T-cell (primary cell): ENCODE measurements around the gene KAZN. TPM values are rescaled to one million over a fixed set of nuclear protein-coding genes. Genes with fewer than 3 reads are reported as not detected.

Experiments
- ATAC-seq, 4 experiments: fragments of 200-7000 bp in 3 of 4; fragments of 150-1000 bp in 1 of 4; cut with Tn5 transposase; replicated peaks in 1 of 4; 1 replicate in 3 of 4; 2 replicates in 1 of 4; pipeline ENCODE4 v1.10.0; 2021; ENCODE audit warnings: moderate library complexity in 3 of 4, mild to moderate bottlenecking in 2 of 4, moderate number of reproducible peaks in 1 of 4
- CTCF ChIA-PET, 2 donors: fragments of 300-600 bp; sonication (Branson Sonifier 250); formaldehyde crosslinking; loops; one replicate each; lab custom pipeline; 2022; ENCODE audit warnings: antibody characterized with exemption in 2 of 2; lab: Charles Lee
- POLR2A ChIA-PET, 2 donors: fragments of 300-600 bp; sonication (Branson Sonifier 250); formaldehyde crosslinking; loops; one replicate each; lab custom pipeline; 2022; ENCODE audit warnings: antibody characterized with exemption in 2 of 2; lab: Charles Lee
- DNase-seq, 35 experiments: peaks; one replicate each; pipeline versions ENCODE4 v3.0.0 to v3.0.0-alpha.2; 2013 to 2023
- H3K27ac ChIP-seq: one replicate; pipeline ENCODE4 v1.5.1; 2013; ENCODE audit warnings: low read length
- H3K27me3 ChIP-seq, 2 experiments: replicated peaks in 1 of 2; 1 replicate in 1 of 2; 2 replicates in 1 of 2; pipeline versions ENCODE4 v1.6.1 to v1.7.0; 2013; ENCODE audit warnings: low read length in 1 of 2, mixed read lengths in 1 of 2; ENCODE audit not compliant: control insufficient read depth in 2 of 2, insufficient read depth in 2 of 2; ENCODE audit errors: extremely low read depth in 1 of 2
- H3K36me3 ChIP-seq, 2 donors: 1 replicate in 1 of 2; 2 replicates in 1 of 2; pipeline versions ENCODE4 v1.6.1 to v1.7.0; 2013; ENCODE audit warnings: low read length in 1 of 2; ENCODE audit not compliant: control insufficient read depth in 2 of 2, insufficient read depth in 1 of 2; ENCODE audit errors: extremely low read depth in 1 of 2
- H3K4me1 ChIP-seq, 2 experiments: 1 replicate in 1 of 2; 2 replicates in 1 of 2; pipeline versions ENCODE4 v1.6.1 to v1.7.0; 2013; ENCODE audit warnings: low read length in 2 of 2, mixed read lengths in 1 of 2; ENCODE audit not compliant: insufficient read depth in 2 of 2, control insufficient read depth in 1 of 2; ENCODE audit errors: extremely low read depth in 1 of 2
- H3K4me3 ChIP-seq, 2 donors: 1 replicate in 1 of 2; 2 replicates in 1 of 2; pipeline versions ENCODE4 v1.5.1 to v1.7.0; 2013; ENCODE audit warnings: mild to moderate bottlenecking in 2 of 2, low read length in 1 of 2, moderate library complexity in 1 of 2; ENCODE audit not compliant: control insufficient read depth in 1 of 2; ENCODE audit errors: extremely low read depth in 1 of 2
- H3K9me3 ChIP-seq: 2 replicates; pipeline ENCODE4 v1.7.0; 2013
- H3K27ac Mint-ChIP-seq, 2 donors: one replicate each; pipeline ENCODE4 v1.8.0; 2020 to 2021; ENCODE audit warnings: mild to moderate bottlenecking in 2 of 2, mixed read lengths in 2 of 2
- H3K27me3 Mint-ChIP-seq, 2 donors: one replicate each; pipeline ENCODE4 v1.8.0; 2021 to 2022; ENCODE audit warnings: mixed read lengths in 2 of 2
- H3K36me3 Mint-ChIP-seq: one replicate; pipeline ENCODE4 v1.8.0; 2021; ENCODE audit warnings: mixed read lengths
- H3K4me1 Mint-ChIP-seq, 3 donors: one replicate each; pipeline ENCODE4 v1.8.0; 2020 to 2022; ENCODE audit warnings: mixed read lengths in 3 of 3, mild to moderate bottlenecking in 1 of 3
- H3K4me3 Mint-ChIP-seq, 3 donors: one replicate each; pipeline ENCODE4 v1.8.0; 2020 to 2022; ENCODE audit warnings: mild to moderate bottlenecking in 3 of 3, mixed read lengths in 3 of 3, moderate library complexity in 3 of 3
- H3K9me3 Mint-ChIP-seq, 3 donors: one replicate each; pipeline ENCODE4 v1.8.0; 2020 to 2022; ENCODE audit warnings: mixed read lengths in 3 of 3
- WGBS: methylation state at CpG from one replicate; pipeline ENCODE4 v1.1.5; 2013; ENCODE audit warnings: missing lambda C conversion rate; ENCODE audit not compliant: insufficient coverage; 5-methylcytosine and 5-hydroxymethylcytosine counted together
- total RNA-seq, 35 experiments: library from RNA in 6 of 35; stranded (reverse) in 6 of 35; fragments of 120-200 nt in 1 of 35; gene quantifications; one replicate each; pipeline versions ENCODE4 v1.2.1 to v1.2.4 and lab custom pipeline; 2013 to 2026

KAZN gene
- total RNA-seq, 5 donors from 2014 or later (not counting 1 experiment from before 2014, with no cell fraction given) = 0.18 to 0.58 (median 0.30) TPM

- Histone ChIP-seq H3K4me1 (no peaks in the 10 kb centered on the region), H3K27ac (no peak overlapping the region), H3K36me3 (no peaks in the 10 kb centered on the region), H3K27me3 (peaks cover 0 to 13% of the 10 kb centered on the region in 2 experiments), H3K9me3 (no peaks in the 10 kb centered on the region), H3K4me3 (no peak overlapping the region)
- no peaks in the 10 kb centered on the region for H3K36me3 Mint-ChIP-seq
- no peak overlapping the region for H3K27ac Mint-ChIP-seq
- H3K4me1 Mint-ChIP-seq = no peaks in the 10 kb centered on the region
- ATAC-seq = no peak
- 71% methylated on average over 5 of the region's 6 CpGs for WGBS
- ChIA-PET CTCF (no interaction called here), POLR2A (no interaction called here)
- peaks cover 3 to 12% of the 10 kb centered on the region in 2 donors for H3K27me3 Mint-ChIP-seq
- no peaks in the 10 kb centered on the region for H3K9me3 Mint-ChIP-seq
- no peak for DNase-seq
- no peak overlapping the region for H3K4me3 Mint-ChIP-seq
Measured at GRCh38 chr1:14658642-14659041, 60.2 kb downstream of the KAZN start.

GRCh38 chr1:14659913-14660312 is 61.4 kb downstream of the KAZN start:
- DNase-seq (no peak), ATAC-seq (no peak)
- ChIA-PET CTCF (no interaction called here), POLR2A (no interaction called here)
- Histone ChIP-seq H3K36me3 (no peaks in the 10 kb centered on the region), H3K4me3 (no peak overlapping the region), H3K27ac (no peak overlapping the region), H3K4me1 (no peaks in the 10 kb centered on the region), H3K9me3 (no peaks in the 10 kb centered on the region), H3K27me3 (peaks cover 0 to 11% of the 10 kb centered on the region in 2 experiments)
- Mint-ChIP-seq H3K4me1 (no peaks in the 10 kb centered on the region), H3K27ac (no peak overlapping the region), H3K27me3 (peaks cover 3 to 12% of the 10 kb centered on the region in 2 donors), H3K4me3 (no peak overlapping the region), H3K9me3 (no peaks in the 10 kb centered on the region), H3K36me3 (no peaks in the 10 kb centered on the region)
- WGBS = 87% methylated on average over 11 of the region's 11 CpGs

GRCh38 chr1:14660801-14661200 is 62.3 kb downstream of the KAZN start:
- Histone ChIP-seq H3K9me3 (no peaks in the 10 kb centered on the region), H3K27ac (no peak overlapping the region), H3K36me3 (no peaks in the 10 kb centered on the region), H3K4me1 (no peaks in the 10 kb centered on the region), H3K4me3 (no peak overlapping the region), H3K27me3 (peaks cover 0 to 11% of the 10 kb centered on the region in 2 experiments)
- 85% methylated on average over 1 of the region's 8 CpGs for WGBS
- ATAC-seq = no peak
- no peak for DNase-seq
- ChIA-PET POLR2A (no interaction called here), CTCF (no interaction called here)
- H3K4me1 Mint-ChIP-seq = no peaks in the 10 kb centered on the region
- H3K4me3 Mint-ChIP-seq = no peak overlapping the region
- peaks cover 3 to 12% of the 10 kb centered on the region in 2 donors for H3K27me3 Mint-ChIP-seq
- H3K27ac Mint-ChIP-seq = no peak overlapping the region
- H3K9me3 Mint-ChIP-seq = no peaks in the 10 kb centered on the region
- H3K36me3 Mint-ChIP-seq = no peaks in the 10 kb centered on the region

- H3K4me3 Mint-ChIP-seq = no peak overlapping the region
- ChIA-PET POLR2A (no interaction called here), CTCF (no interaction called here)
- H3K4me3 ChIP-seq = no peak overlapping the region
- WGBS = 33% methylated on average over 1 of the region's 2 CpGs
- H3K36me3 ChIP-seq = no peaks in the 10 kb centered on the region
- H3K9me3 ChIP-seq = no peaks in the 10 kb centered on the region
- DNase-seq (no peak), ATAC-seq (no peak)
- H3K4me1 Mint-ChIP-seq = no peaks in the 10 kb centered on the region
- no peaks in the 10 kb centered on the region for H3K36me3 Mint-ChIP-seq
- H3K27ac ChIP-seq = no peak overlapping the region
- H3K27ac Mint-ChIP-seq = no peak overlapping the region
- H3K9me3 Mint-ChIP-seq = no peaks in the 10 kb centered on the region
- H3K4me1 ChIP-seq = no peaks in the 10 kb centered on the region
- peaks cover 0 to 11% of the 10 kb centered on the region in 2 experiments for H3K27me3 ChIP-seq
- H3K27me3 Mint-ChIP-seq = peaks cover 3 to 12% of the 10 kb centered on the region in 2 donors
Measured at GRCh38 chr1:14661222-14661621, 62.7 kb downstream of the KAZN start.

GRCh38 chr1:14662116-14662515 is 63.6 kb downstream of the KAZN start:
- ChIA-PET POLR2A (no interaction called here), CTCF (no interaction called here)
- H3K9me3 ChIP-seq = no peaks in the 10 kb centered on the region
- peaks cover 0 to 11% of the 10 kb centered on the region in 2 experiments for H3K27me3 ChIP-seq
- Mint-ChIP-seq H3K36me3 (no peaks in the 10 kb centered on the region), H3K4me1 (no peaks in the 10 kb centered on the region), H3K9me3 (no peaks in the 10 kb centered on the region), H3K27me3 (peaks cover 3 to 11% of the 10 kb centered on the region in 2 donors), H3K27ac (no peak overlapping the region), H3K4me3 (no peak overlapping the region)
- no peaks in the 10 kb centered on the region for H3K4me1 ChIP-seq
- DNase-seq (no peak), ATAC-seq (no peak)
- H3K36me3 ChIP-seq = no peaks in the 10 kb centered on the region
- H3K27ac ChIP-seq = no peak overlapping the region
- WGBS = 100% methylated on average over 1 of the region's 9 CpGs
- no peak overlapping the region for H3K4me3 ChIP-seq

GRCh38 chr1:14663773-14664172 is 65.3 kb downstream of the KAZN start:
- DNase-seq (no peak), ATAC-seq (no peak)
- Mint-ChIP-seq H3K4me1 (no peaks in the 10 kb centered on the region), H3K27ac (no peak overlapping the region), H3K9me3 (no peaks in the 10 kb centered on the region), H3K4me3 (no peak overlapping the region), H3K27me3 (peaks cover 3 to 8% of the 10 kb centered on the region in 2 donors), H3K36me3 (no peaks in the 10 kb centered on the region)
- Histone ChIP-seq H3K4me1 (no peaks in the 10 kb centered on the region), H3K4me3 (no peak overlapping the region), H3K36me3 (no peaks in the 10 kb centered on the region), H3K27me3 (peaks cover 0 to 8% of the 10 kb centered on the region in 2 experiments), H3K27ac (no peak overlapping the region), H3K9me3 (no peaks in the 10 kb centered on the region)
- 95% methylated on average over 3 of the region's 6 CpGs for WGBS
- POLR2A ChIA-PET = no interaction called here
- CTCF ChIA-PET = interaction anchor here in 1 of 2 donors (0.6 kb wide), 1 partner anchor 116 kb away, joined by 3 read pairs; no protein-coding TSS in a partner anchor

- DNase-seq = no peak
- ChIA-PET POLR2A (no interaction called here), CTCF (no interaction called here)
- Mint-ChIP-seq H3K27ac (no peak overlapping the region), H3K4me1 (no peaks in the 10 kb centered on the region), H3K36me3 (no peaks in the 10 kb centered on the region), H3K4me3 (no peak overlapping the region), H3K27me3 (peaks cover 0 to 4% of the 10 kb centered on the region in 2 donors), H3K9me3 (no peaks in the 10 kb centered on the region)
- no peak for ATAC-seq
- Histone ChIP-seq H3K27ac (no peak overlapping the region), H3K9me3 (no peaks in the 10 kb centered on the region), H3K4me3 (no peak overlapping the region), H3K4me1 (no peaks in the 10 kb centered on the region), H3K36me3 (no peaks in the 10 kb centered on the region), H3K27me3 (peaks cover 0 to 9% of the 10 kb centered on the region in 2 experiments)
- WGBS = 84% methylated on average over 5 of the region's 6 CpGs
Measured at GRCh38 chr1:14666373-14666772, 67.9 kb downstream of the KAZN start.
